Mesodermal cell (in vitro differentiated cells): ENCODE results near the gene CLIP1.
"Not testable (repeated sequence)": the region's sequence is repeated elsewhere in the genome, so short reads cannot be mapped to it uniquely, and the experiment has no call there.

Experiments used
- H3K27ac ChIP-seq: 2 replicates; pipeline ENCODE4 v1.7.0; 2013; ENCODE audit warnings: mild to moderate bottlenecking, low read depth, low read length, moderate library complexity; ENCODE audit not compliant: severe bottlenecking
- H3K36me3 ChIP-seq: 2 replicates; pipeline ENCODE4 v1.7.1; 2013; ENCODE audit warnings: mild to moderate bottlenecking, low read length, moderate library complexity; ENCODE audit not compliant: control insufficient read depth, insufficient read depth
- H3K4me1 ChIP-seq: one replicate; pipeline ENCODE4 v1.7.1; 2013; ENCODE audit warnings: mild to moderate bottlenecking, low read length; ENCODE audit not compliant: insufficient read depth, control insufficient read depth, poor library complexity, severe bottlenecking
- H3K4me3 ChIP-seq: 2 replicates; pipeline ENCODE4 v1.7.0; 2013; ENCODE audit warnings: low read length, control low read depth, mild to moderate bottlenecking; ENCODE audit not compliant: insufficient read depth, poor library complexity, severe bottlenecking; ENCODE audit errors: extremely low read depth
- H3K9me3 ChIP-seq: 2 replicates; pipeline ENCODE4 v1.7.1; 2013; ENCODE audit warnings: mild to moderate bottlenecking, low read length, moderate library complexity; ENCODE audit not compliant: control insufficient read depth
- WGBS, 2 experiments: methylation state at CpG; one replicate each; pipeline ENCODE4 v1.1.5; 2013; ENCODE audit warnings: missing lambda C conversion rate in 2 of 2; ENCODE audit not compliant: insufficient coverage in 2 of 2; 5-methylcytosine and 5-hydroxymethylcytosine counted together

CLIP1 gene

DNA sequence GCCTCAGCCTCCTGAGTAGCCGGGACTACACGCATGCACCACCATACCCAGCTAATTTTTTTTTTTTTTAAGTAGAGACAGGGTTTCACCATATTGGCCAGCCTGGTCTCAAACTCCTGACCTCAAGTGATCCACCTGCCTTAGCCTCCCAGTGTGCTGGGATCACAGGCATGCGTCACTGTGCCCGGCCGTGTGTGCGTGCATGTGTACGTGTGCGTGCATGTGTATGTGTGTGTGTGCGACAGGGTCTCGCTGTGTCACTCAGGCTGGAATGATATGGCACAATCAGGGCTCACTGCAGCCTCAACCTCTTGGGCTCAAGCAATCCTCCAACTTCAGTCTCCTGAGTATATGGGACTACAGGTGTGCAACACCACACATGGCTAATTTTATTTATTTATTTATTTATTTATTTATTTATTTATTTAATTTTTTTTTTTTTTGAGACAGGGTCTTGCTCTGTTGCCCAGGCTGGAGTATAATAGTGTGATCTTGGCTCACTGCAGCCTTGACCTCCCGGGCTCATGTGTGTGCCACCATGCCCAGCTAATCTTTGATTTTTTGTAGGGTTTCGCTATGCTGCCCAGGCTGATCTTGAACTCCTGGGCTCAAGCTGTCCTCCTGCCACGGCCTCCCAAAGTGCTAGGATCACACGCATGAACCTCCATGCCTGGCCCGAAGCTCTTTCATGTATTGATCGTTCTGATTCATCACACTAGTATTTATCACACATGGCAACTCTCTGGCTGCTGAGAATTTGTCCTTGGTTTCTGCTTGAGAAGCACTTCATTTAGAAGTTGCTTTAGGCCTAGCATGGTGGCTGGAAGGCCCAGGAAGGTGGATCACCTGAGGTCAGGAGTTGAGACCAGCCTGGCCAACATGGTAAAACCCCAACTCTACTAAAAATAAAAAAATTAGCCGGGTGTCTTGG lies 35.9 kb upstream of the CLIP1 start:
- Histone ChIP-seq H3K9me3 (no peaks in the 10 kb centered on the region), H3K4me1 (no peaks in the 10 kb centered on the region), H3K4me3 (no peak overlapping the region), H3K36me3 (no peaks in the 10 kb centered on the region), H3K27ac (no peak overlapping the region)
- 93 to 94% methylated on average over 9 to 10 of the region's 17 CpGs for WGBS, 2 experiments

DNA sequence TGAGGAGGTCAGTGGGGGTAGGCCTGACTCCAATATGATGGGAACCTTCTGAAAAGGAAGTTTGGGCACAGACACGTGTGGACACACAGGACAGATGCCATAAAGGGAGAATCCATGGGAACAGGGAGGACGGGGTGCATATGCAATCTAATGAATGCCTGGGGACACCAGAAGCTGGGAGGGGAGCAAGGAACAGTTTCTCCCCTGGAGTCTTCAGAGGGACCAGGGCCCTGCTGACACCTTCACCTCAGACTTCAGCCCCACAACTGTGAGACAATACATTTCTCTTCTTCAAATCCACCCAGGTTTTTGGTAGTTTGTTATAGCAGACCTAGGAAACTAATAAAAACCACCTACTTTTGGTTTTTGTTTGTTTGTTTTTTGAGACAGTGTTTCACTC lies 35.2 kb upstream of the CLIP1 start:
- Histone ChIP-seq H3K27ac (no peak overlapping the region), H3K36me3 (no peaks in the 10 kb centered on the region), H3K9me3 (no peaks in the 10 kb centered on the region), H3K4me3 (no peak overlapping the region), H3K4me1 (no peaks in the 10 kb centered on the region)
- 83 to 85% methylated on average over 1 to 2 of the region's 2 CpGs for WGBS, 2 experiments

DNA sequence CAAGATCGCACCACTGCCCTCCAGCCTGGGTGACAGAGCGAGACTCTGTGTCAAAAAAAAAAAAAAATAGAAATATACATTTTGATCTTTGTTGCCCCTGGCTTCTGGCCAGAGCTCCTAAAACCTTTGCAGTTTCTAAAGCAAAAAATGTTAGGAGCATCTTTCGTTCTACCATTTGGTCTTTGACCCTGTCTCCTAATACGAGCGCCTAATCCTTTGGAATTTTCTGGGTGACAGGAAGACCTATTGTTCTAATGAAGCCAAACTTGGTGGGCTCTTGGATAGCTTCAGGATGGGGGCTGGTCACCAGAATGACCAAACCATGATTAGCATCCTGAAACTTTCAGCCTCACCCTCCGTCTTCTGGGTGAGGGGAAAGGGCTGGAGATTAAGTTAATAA lies 32.3 kb upstream of the CLIP1 start:
- Histone ChIP-seq H3K4me3 (no peak overlapping the region), H3K4me1 (no peaks in the 10 kb centered on the region), H3K36me3 (no peaks in the 10 kb centered on the region), H3K9me3 (no peaks in the 10 kb centered on the region), H3K27ac (no peak overlapping the region)
- WGBS, 2 experiments: 58 to 64% methylated on average over 4 of the region's 6 CpGs

DNA sequence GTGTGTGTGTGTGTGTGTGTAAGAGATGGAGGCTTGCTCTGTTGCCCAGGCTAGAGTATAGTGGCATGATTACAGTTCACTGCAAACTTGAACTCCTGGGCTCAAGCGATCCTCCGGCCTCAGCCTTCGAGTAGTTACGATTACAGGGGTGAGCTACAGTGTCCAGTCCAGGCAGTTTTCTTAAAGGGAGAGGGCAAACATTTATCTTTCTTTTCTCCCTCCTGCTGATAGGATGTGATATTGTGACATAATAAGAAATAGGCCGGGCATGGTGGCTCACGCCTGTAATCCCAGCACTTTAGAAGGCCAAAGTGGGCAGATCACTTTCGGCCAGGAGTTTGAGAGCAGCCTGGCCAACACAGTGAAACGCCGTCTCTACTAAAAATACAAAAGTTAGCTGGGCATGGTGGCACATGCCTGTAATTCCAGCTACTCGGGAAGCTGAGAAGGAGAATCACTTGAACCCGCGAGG lies 31.8 kb upstream of the CLIP1 start:
- H3K9me3 ChIP-seq: no peaks in the 10 kb centered on the region
- no peaks in the 10 kb centered on the region for H3K4me1 ChIP-seq
- H3K27ac ChIP-seq: no peak overlapping the region
- H3K36me3 ChIP-seq: no peaks in the 10 kb centered on the region
- H3K4me3 ChIP-seq: no peak overlapping the region
- 91 to 95% methylated on average over 12 of the region's 12 CpGs for WGBS, 2 experiments

DNA sequence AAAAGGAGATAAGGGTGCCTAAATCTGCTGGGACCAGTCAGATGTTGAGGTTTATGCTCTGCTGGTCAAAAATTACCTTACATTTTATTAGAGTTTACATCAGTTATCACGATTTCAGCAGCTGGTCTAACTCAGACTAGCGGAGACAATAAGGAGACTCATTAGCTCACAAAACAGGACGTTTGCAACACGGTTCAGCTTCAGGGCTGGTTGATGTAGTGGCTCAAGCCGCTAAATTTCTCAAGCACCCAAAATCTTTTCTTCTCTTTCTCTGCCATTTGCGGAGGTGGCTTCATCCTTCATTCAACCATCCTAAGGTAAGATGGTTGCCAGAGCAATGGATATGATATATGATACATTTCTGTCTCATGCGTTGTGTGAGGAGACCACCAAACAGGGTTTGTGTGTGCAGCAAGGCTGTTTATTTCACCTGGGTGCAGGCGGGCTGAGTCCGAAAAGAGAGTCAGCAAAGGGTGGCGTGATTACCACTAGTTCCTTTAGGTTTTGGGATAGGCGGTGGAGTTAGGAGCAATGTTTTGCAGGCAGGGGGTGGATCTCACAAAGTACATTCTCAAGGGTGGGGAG lies 30.3 kb upstream of the CLIP1 start:
- WGBS, 2 experiments: 86 to 88% methylated on average over 5 to 6 of the region's 11 CpGs
- no peaks in the 10 kb centered on the region for H3K4me1 ChIP-seq
- H3K4me3 ChIP-seq: no peak overlapping the region
- no peak overlapping the region for H3K27ac ChIP-seq
- no peaks in the 10 kb centered on the region for H3K9me3 ChIP-seq
- H3K36me3 ChIP-seq: no peaks in the 10 kb centered on the region

DNA sequence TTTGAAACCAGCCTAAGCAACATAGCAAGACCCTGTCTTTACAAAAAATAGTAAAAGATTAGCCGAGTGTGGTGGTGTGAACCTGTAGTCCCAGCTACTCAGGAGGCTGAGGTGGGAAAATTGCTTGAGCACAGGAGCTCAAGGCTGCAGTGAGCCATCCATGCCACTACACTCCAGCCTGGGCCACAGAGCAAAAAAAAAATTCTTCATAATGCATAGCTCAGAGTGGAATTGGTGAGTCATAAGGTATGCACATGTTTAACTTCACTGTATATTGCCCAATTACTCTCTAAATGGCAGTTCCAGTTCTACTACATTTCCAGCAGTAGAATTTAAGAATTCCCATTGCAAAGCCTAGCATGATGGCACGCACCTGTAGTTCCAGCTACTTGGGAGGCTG lies 26.8 kb upstream of the CLIP1 start:
- Histone ChIP-seq H3K9me3 (no peaks in the 10 kb centered on the region), H3K4me1 (no peaks in the 10 kb centered on the region), H3K27ac (no peak overlapping the region), H3K4me3 (no peak overlapping the region), H3K36me3 (no peaks in the 10 kb centered on the region)
- WGBS, 2 experiments: 87 to 89% methylated on average over 2 of the region's 2 CpGs

DNA sequence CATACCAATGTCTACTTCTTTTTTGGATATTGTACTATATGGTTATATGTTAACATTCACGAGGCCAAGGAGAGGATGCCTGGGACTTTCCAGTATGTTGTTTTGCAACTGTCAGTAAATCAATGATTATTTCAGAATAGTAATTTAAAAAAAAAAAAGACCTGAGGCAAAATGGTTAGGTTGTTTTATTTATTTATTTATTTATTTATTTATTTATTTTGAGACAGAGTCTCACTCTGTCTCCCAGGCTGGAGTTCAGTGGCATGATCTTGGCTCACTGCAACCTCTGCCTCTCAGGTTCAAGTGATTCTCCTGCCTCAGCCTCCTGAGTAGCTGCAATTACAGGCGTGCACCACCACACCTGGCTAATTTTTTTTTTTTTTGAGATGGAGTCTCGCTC lies 25.4 kb upstream of the CLIP1 start:
- not testable (repeated sequence) for H3K27ac ChIP-seq, H3K4me1 ChIP-seq, H3K4me3 ChIP-seq, H3K36me3 ChIP-seq, H3K9me3 ChIP-seq
- 71% methylated on average over 1 of the region's 3 CpGs; no CpG with 5 or more reads in 1 of the 2 experiments for WGBS, 2 experiments

DNA sequence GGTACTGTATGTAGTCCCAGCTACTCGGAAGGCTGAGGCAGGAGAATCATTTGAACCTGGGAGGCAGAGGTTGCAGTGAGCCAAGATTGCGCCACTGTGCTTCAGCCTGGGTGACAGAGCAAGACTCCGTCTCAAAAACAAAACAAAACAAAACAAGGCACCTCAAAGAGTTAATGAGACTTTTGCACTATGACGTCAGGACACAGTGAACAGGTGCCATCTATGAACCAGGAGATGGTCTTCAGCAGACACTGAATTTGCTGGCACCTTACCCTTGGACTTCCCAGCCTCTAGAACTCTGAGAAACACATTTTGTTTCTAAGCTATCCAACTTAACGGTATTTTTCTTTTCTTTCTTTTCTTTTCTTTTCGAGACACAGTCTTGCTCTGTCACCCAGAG lies 23.9 kb upstream of the CLIP1 start:
- not testable (repeated sequence) for H3K9me3 ChIP-seq, H3K4me1 ChIP-seq, H3K36me3 ChIP-seq, H3K27ac ChIP-seq, H3K4me3 ChIP-seq
- 85 to 88% methylated on average over 6 of the region's 6 CpGs for WGBS, 2 experiments

DNA sequence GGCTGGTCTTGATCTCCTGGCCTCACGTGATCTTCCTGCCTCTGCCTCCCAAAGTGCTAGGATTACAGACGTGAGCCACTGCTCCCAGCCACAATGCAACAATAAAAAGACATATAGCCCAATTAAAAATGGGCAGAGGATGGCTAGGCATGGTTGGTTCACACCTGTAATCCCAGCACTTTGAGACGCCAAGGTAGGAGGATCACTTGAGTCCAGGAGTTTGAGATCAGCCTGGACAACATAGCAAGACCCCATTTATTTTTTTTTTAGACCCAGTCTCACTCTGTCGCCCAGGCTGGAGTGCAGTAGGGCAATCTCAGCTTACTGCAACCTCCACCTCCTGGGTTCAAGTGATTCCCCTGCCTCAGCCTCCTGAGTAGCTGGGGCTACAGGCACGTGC lies 21.6 kb upstream of the CLIP1 start:
- not testable (repeated sequence) for H3K9me3 ChIP-seq, H3K4me1 ChIP-seq, H3K36me3 ChIP-seq, H3K4me3 ChIP-seq, H3K27ac ChIP-seq
- 93 to 96% methylated on average over 2 of the region's 5 CpGs for WGBS, 2 experiments

DNA sequence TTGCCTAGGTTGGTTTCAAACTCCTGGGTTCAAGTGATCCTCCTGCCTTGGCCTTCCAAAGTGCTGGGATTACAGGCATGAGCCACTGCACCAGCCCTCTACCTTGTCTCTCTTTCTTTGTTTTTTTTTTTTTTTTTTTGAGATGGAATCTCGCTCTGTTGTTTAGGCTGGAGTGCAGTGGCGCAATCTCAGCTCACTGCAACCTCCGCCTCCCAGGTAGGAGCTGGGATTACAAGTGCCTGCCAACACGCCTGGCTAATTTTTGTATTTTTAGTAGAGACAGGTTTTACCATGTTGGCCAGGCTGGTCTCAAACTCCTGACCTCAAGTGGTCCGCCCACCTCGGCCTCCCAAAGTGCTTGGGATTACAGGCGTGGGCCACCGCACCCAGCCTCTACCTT lies 16.4 kb upstream of the CLIP1 start:
- WGBS, 2 experiments: 93 to 100% methylated on average over 5 to 7 of the region's 8 CpGs
- H3K27ac ChIP-seq, H3K9me3 ChIP-seq, H3K36me3 ChIP-seq, H3K4me3 ChIP-seq, H3K4me1 ChIP-seq: not testable (repeated sequence)

DNA sequence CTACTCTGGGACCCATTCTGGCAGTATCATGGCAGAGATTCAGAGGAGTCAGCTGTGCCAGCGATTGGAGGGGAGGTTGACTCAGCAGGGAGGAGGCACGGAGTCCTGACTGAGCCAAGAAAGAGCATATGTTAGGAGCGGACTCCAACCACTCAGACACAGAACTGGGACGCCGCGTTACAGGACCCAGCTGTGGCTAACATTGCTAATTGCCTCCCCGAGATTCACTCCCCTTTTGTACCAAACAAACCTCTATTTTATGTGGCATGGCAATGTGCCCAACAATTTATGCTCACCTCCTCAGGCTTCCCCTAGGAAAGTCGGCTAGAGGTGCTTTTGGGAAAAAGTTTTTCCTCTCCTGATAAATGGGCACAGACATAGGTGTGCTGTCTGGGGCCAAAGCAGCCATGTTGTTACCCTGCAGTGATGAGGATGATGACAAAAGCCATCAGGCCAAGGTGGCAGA lies 15.2 kb upstream of the CLIP1 start:
- H3K36me3 ChIP-seq: no peaks in the 10 kb centered on the region
- H3K4me1 ChIP-seq: no peaks in the 10 kb centered on the region
- no peaks in the 10 kb centered on the region for H3K9me3 ChIP-seq
- no peak overlapping the region for H3K27ac ChIP-seq
- H3K4me3 ChIP-seq: no peak overlapping the region
- 93 to 95% methylated on average over 7 of the region's 8 CpGs for WGBS, 2 experiments
